BE2C (cell line): ENCODE data around the gene SPAG8.

Source experiments
- DNase-seq: peaks from one replicate; pipeline ENCODE4 v3.0.0-alpha.2; 2020
- H3K27me3 ChIP-seq: fragments of 250-450 bp; sonication (Bioruptor Pico); 2 replicates; pipeline ENCODE4 v1.5.1; 2020; ENCODE audit warnings: mild to moderate bottlenecking
- H3K36me3 ChIP-seq: fragments of 250-450 bp; sonication (Bioruptor Pico); 2 replicates; pipeline ENCODE4 v1.5.1; 2020; ENCODE audit warnings: mild to moderate bottlenecking
- H3K4me1 ChIP-seq: fragments of 250-450 bp; sonication (Bioruptor Pico); 2 replicates; pipeline ENCODE4 v1.5.1; 2020
- H3K4me3 ChIP-seq: 2 replicates; pipeline ENCODE4 v1.5.1; 2011; ENCODE audit warnings: low read depth, low read length
- H3K9me3 ChIP-seq: fragments of 250-450 bp; sonication (Bioruptor Pico); 2 replicates; pipeline ENCODE4 v1.5.1; 2020
- CTCF ChIP-seq: IDR thresholded peaks from 2 replicates; pipeline ENCODE4 v1.5.1; 2012; ENCODE audit warnings: mild to moderate bottlenecking, low read depth, low read length

The SPAG8 gene

GRCh38 chr9:35810122-35810521 lies 1.9 kb downstream of the SPAG8 start:
- H3K4me1 ChIP-seq, result peaks cover 8% of the 10 kb centered on the region
- no peaks in the 10 kb centered on the region for H3K9me3 ChIP-seq
- H3K4me3 ChIP-seq, result no peak overlapping the region
- DNase-seq, result no peak
- peaks cover 2% of the 10 kb centered on the region; the same call in 1 of the 2 replicates for H3K36me3 ChIP-seq
- H3K27me3 ChIP-seq, result no peaks in the 10 kb centered on the region
- TF ChIP-seq CTCF, result no peak

GRCh38 chr9:35808433-35808832 lies 3.6 kb downstream of the SPAG8 start:
- H3K36me3 ChIP-seq, result peaks cover 2% of the 10 kb centered on the region; the same call in 1 of the 2 replicates
- H3K9me3 ChIP-seq, result no peaks in the 10 kb centered on the region
- H3K4me3 ChIP-seq, result no peak overlapping the region
- DNase-seq, result no peak
- no peaks in the 10 kb centered on the region for H3K27me3 ChIP-seq
- H3K4me1 ChIP-seq, result peaks cover under 1% of the 10 kb centered on the region; the same call in 1 of the 2 replicates
- TF ChIP-seq CTCF, result no peak

- Histone ChIP-seq H3K27me3 (no peaks in the 10 kb centered on the region), H3K4me1 (no peaks in the 10 kb centered on the region), H3K4me3 (no peak overlapping the region), H3K9me3 (no peaks in the 10 kb centered on the region), H3K36me3 (peaks cover 2% of the 10 kb centered on the region; the same call in 1 of the 2 replicates)
- no peak for TF ChIP-seq CTCF
- DNase-seq, result no peak
Measured at GRCh38 chr9:35806101-35806500, 6.0 kb downstream of the SPAG8 start.

- Histone ChIP-seq H3K36me3 (peaks cover under 1% of the 10 kb centered on the region; the same call in 1 of the 2 replicates), H3K27me3 (no peaks in the 10 kb centered on the region), H3K4me1 (peaks cover 14% of the 10 kb centered on the region), H3K9me3 (no peaks in the 10 kb centered on the region), H3K4me3 (no peak overlapping the region)
- DNase-seq, result no peak
- no peak for TF ChIP-seq CTCF
Measured at GRCh38 chr9:35801328-35802128, 10.5 kb downstream of the SPAG8 start.

GRCh38 chr9:35800530-35800929 lies 11.5 kb downstream of the SPAG8 start:
- H3K9me3 ChIP-seq, result no peaks in the 10 kb centered on the region
- H3K4me1 ChIP-seq, result peaks cover 14% of the 10 kb centered on the region
- TF ChIP-seq CTCF, result no peak
- H3K36me3 ChIP-seq, result no peaks in the 10 kb centered on the region
- no peak overlapping the region for H3K4me3 ChIP-seq
- H3K27me3 ChIP-seq, result no peaks in the 10 kb centered on the region
- no peak for DNase-seq

GRCh38 chr9:35798658-35799374 lies 13.2 kb downstream of the SPAG8 start:
- Histone ChIP-seq H3K27me3 (no peaks in the 10 kb centered on the region), H3K4me1 (peaks cover 14% of the 10 kb centered on the region), H3K9me3 (no peaks in the 10 kb centered on the region), H3K4me3 (no peak overlapping the region), H3K36me3 (no peaks in the 10 kb centered on the region)
- TF ChIP-seq CTCF, result no peak
- peak; percentile 44 for DNase-seq
